RWPE1 (cell line): ENCODE results near the gene HDAC7.
A peak's percentile ranks its signal among the peaks of the same experiment; 100 is the strongest.

Source experiments
- CTCF ChIA-PET: fragments of 350-600 bp; sonication (Branson Sonifier 250); formaldehyde crosslinking; extraction: SDS; loops from one replicate; lab custom pipeline; 2021; lab: Yijun Ruan, JAX
- POLR2A ChIA-PET: fragments of 400-600 bp; formaldehyde crosslinking; extraction: SDS; loops from one replicate; lab custom pipeline; 2020; ENCODE audit warnings: antibody characterized with exemption; ENCODE audit not compliant: low non-redundant PET; lab: Yijun Ruan, JAX
- DNase-seq: peaks from one replicate; pipeline ENCODE4 v3.0.0; 2012; ENCODE audit warnings: low spot score
- H3K27ac ChIP-seq: fragments of 450-650 bp; 2 replicates; pipeline ENCODE4 v1.5.1; 2017
- TF ChIP-seq, protein P1 (sequence below): fragments of 450-650 bp; conservative IDR thresholded peaks from 2 replicates; pipeline ENCODE4 v1.5.1; 2017; ENCODE audit warnings: low read depth, mild to moderate bottlenecking

The HDAC7 gene

DNA sequence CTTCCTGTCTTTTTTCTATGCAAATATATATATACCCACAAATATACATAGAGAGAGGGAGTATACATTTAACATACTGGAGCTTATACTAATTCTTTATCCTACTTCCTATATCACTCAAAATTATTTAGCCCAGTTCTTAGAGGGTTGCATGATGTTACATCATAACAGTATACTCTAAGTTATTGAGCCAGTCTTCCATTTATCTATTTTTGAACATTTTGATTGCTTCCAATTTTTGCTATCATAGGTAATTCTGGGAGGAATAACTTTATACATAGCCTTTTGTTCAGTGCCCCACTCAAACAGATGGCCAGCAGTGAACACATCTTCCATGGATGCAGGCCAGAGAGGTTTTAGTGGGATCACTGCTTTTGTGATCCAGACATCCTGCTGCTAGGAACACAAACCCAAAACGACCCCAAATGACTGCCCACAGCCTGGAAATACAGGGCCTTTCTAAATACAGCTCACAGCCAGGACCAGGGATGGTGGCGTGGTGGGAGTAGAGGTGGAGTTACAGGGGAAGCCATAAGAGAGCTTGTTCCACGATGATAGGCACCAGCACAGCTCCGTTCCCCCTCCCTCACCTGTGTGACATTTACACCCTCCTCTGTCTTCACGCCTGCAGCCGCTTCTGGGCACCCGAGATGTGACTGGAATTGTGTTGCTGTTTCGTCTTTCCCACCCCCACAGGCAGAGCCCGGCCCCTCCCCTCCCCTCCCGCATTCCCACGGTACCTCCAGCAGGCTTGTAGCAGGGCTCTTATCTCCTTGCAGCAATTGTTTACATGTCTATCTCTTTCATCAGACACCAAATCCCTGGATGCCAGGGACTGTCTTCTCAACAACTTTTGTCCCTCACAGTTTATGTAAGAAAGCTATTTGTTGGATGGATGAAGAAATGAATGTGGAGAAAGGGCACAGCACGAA lies 30.7 kb upstream of the HDAC7 start:
- ChIA-PET POLR2A (no interaction called here), CTCF (interaction anchor here (1.1 kb wide), 1 partner anchor 99 kb away, joined by 3 read pairs; no protein-coding TSS in a partner anchor)
- TF ChIP-seq, protein P1, sequence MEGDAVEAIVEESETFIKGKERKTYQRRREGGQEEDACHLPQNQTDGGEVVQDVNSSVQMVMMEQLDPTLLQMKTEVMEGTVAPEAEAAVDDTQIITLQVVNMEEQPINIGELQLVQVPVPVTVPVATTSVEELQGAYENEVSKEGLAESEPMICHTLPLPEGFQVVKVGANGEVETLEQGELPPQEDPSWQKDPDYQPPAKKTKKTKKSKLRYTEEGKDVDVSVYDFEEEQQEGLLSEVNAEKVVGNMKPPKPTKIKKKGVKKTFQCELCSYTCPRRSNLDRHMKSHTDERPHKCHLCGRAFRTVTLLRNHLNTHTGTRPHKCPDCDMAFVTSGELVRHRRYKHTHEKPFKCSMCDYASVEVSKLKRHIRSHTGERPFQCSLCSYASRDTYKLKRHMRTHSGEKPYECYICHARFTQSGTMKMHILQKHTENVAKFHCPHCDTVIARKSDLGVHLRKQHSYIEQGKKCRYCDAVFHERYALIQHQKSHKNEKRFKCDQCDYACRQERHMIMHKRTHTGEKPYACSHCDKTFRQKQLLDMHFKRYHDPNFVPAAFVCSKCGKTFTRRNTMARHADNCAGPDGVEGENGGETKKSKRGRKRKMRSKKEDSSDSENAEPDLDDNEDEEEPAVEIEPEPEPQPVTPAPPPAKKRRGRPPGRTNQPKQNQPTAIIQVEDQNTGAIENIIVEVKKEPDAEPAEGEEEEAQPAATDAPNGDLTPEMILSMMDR = no peak
- DNase-seq = no peak
- H3K27ac ChIP-seq = peak overlapping the region; percentile 49

- H3K27ac ChIP-seq = no peak overlapping the region
- CTCF ChIA-PET = interaction anchor here (1.1 kb wide), 1 partner anchor 100 kb away, joined by 3 read pairs; no protein-coding TSS in a partner anchor
Observed at GRCh38 chr12:47849261-47849660, 29.6 kb upstream of the HDAC7 start.

DNA sequence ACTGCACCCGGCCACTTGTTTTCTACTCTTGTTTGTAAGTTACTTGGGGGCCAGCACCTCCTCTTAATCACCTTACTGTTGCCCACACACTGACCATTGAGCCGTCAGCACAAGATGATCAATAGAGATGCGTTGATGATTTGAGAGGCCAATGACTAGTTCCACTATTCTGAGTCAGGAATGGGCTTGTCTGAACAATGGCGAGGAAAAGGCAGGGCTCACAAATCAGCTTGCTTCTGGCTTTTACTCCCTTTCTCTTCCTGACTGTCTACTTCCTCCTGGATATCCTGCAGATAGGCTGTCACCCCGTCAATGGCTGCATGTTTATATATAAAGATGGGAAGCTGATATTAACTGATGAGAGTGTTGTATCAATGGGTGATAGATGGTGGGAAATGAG lies 29.1 kb upstream of the HDAC7 start:
- ChIA-PET CTCF (interaction anchor here (0.6 kb wide), 1 partner anchor 138 kb away, joined by 4 read pairs; no protein-coding TSS in a partner anchor), POLR2A (interaction anchor here (0.7 kb wide), 1 partner anchor 51 kb away, joined by 6 read pairs; no protein-coding TSS in a partner anchor)
- DNase-seq = no peak
- TF ChIP-seq, protein P1 = no peak
- H3K27ac ChIP-seq = 0 out of 2 replicates have a peak overlapping the region, but pooled peaks have one; percentile 33

More at GRCh38 chr12:47849261-47849660, 29.6 kb upstream of the HDAC7 start:
- DNase-seq = no peak
- TF ChIP-seq, protein P1 = no peak
- POLR2A ChIA-PET = no interaction called here

- POLR2A ChIA-PET = no interaction called here
- H3K27ac ChIP-seq = peak overlapping the region; percentile 6; the same call in 1 of the 2 replicates
- CTCF ChIA-PET = interaction anchor here (0.6 kb wide), 2 partner anchors 80 to 1601 kb away, joined by 3 to 4 read pairs; no protein-coding TSS in a partner anchor
- TF ChIP-seq, protein P1 = no peak
- DNase-seq = no peak
Observed at GRCh38 chr12:47846294-47846996, 26.7 kb upstream of the HDAC7 start.

GRCh38 chr12:47845081-47845480 lies 25.4 kb upstream of the HDAC7 start:
- CTCF ChIA-PET = interaction anchor here (0.6 to 0.9 kb wide), 4 partner anchors 54 to 775 kb away, joined by 3 read pairs; partner anchors contain the start of gene VDR
- peak overlapping the region; percentile 64 for H3K27ac ChIP-seq
- TF ChIP-seq, protein P1 = no peak
- POLR2A ChIA-PET = no interaction called here
- no peak for DNase-seq
